ENCODE measurements around the gene TAF1C.

TAF1C gene

GRCh38 chr16:84132527-84133285 is 54.2 kb downstream of the TAF1C start:
- in situ Hi-C loops (cut with HindIII; ENCODE audit: low sequenced_read_pairs) = no loop called here

GRCh38 chr16:84131117-84131516 is 55.7 kb downstream of the TAF1C start:
- in situ Hi-C loops (cut with HindIII; ENCODE audit: low sequenced_read_pairs) = no loop called here
